HUDEP-2 (cell line): ENCODE results near the gene PFKFB4.

Experiments used
- DNase-seq, 76 experiments: peaks; one replicate each; lab custom pipeline; 2025; ENCODE audit not compliant: unreplicated experiment in 76 of 76; lab: John Stamatoyannopoulos, UW

The PFKFB4 gene

DNA sequence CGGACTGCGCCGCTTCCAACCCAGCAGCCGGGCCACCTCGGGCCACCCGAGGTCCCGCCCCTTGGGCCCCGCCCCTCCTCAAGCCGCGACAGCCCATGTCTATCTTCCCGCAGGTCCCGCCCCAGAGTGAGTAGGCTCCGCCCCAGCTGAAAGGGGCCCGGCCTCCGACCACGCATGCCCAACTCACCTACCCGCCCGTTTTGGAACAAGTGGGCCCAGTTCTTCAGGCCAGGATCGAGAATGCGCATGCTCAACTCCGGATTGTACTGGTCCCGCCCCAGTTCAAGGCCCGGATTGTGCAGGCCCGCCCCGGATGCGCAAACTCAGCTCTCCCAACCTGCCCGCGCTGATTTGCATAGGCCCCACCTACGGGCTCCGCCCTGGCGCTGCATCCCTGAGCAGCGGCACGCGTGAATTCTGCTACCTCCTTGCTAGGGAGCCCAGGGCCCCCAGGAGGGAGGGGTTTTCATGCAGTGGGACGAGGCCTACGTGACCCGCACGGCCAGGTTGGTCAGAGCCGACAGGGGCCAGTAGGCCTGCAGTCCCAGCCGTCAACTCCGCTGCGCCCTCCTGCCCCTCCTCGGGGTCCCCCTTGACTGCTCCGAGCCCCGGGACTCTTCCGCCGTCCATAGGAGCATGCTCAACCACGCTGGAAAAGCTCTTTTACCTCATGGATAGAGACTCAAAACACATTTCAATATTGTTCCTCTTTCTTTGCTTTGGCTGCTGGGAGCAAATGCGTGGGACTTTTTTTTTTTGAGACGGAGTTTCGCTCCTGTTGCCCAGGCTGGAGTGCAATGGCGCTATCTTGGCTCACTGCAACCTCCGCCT, at the start of gene PFKFB4:
Gene PFKFB4 (minus strand): TSS at position 8 of the 831 bp plus-strand sequence. CDS start 26 bp downstream, outside the sequence.
- peak in 75 of 76 experiments; percentile 91 to 100 (median 99) for DNase-seq

DNA sequence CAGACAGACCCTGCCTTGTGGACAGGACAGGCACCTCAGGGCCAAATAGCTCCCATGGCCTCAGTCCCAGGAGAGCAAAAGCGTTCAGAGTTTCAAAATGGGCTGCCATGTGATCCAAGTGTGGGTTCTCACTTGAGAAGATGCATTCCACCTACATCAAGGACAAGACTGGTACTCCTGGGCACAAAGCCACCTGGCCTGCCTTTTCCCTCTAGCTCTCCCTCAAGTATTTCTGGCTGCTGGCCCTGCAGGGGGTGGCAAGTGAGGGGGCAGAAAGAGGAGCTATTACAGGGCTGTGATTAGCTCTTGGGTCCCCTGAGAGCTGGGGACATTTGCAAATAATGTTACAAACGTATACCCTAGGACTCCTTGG, 45.0 kb upstream of the PFKFB4 start:
- DNase-seq = no peak

DNA sequence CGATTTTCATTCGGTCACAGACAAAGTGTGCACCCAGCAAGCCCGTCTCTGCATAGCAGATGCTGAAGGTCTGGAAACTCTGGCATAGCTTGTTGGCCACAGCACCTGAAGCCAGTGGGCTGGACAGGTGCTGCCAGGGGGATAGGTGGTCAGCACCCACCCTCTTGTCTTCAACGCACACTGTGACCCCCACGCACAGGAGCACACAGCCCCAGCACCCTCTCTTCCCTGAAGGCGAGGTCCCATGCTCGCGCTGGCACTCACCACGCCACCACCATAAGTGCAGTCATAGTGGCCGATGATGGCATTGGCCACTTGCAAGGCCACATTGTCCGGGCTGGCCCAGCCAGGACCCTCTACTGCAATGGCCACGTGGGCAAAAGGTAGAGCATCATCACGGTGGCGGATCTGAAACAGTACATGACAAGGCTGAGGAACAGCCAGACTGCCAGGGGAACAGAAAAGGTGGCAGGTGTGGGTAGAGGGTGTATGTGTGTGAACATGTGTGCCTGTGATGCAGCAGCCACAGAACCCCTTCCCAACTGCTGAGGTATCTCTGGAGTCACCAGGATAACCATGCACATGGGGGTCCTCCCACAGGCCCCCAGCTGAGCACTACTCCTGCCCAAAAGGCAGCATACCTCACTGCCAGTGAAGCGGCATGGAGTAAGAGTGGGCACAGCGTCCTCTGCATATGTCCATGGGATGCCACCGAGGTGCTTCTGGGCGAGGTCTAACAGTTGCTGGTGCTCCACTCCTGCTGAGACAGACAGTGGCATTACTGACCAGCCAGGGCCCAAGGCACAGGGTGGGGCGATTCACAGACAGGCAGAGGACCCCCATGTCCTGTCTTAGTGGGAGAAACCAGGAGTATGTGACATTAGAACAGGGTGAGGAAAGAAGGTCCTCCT, 44.4 kb upstream of the PFKFB4 start:
- DNase-seq = no peak

DNA sequence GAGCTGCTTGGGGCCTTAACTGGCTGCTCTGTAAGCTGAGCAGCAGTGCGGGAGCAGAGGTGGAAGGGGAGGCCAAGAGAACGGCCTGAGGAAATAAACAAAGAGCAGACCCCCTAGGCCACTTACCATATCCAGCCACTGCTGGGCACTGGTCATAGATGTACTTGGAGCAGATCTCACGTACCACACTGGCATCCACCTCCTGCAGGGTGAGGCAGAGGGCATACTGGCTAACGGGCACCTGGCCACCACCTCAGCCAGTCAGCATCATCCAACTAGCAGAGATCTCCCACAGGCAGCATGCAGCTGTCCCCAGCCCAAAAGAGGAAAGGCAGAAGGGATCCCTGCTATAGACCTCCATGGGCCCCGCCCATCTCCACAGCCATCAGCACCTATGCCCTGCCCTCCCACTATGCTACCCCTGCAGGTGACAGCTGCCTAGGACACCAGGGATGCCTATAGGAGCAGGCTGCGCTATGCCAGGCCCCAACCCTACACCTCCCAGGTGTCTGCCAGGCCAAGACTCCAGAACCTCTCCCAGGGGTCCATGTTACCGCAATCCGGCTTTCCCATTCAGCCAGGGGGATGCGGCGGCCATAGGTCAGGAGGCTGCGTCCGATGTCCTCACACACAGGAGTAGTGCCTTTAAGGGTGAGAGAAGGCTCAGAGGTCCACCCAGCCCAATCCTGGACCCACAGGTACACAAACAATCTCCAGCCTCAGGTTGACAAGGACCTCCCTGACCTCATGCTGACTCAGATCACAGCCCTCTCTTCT, 43.1 kb upstream of the PFKFB4 start:
- no peak for DNase-seq

DNA sequence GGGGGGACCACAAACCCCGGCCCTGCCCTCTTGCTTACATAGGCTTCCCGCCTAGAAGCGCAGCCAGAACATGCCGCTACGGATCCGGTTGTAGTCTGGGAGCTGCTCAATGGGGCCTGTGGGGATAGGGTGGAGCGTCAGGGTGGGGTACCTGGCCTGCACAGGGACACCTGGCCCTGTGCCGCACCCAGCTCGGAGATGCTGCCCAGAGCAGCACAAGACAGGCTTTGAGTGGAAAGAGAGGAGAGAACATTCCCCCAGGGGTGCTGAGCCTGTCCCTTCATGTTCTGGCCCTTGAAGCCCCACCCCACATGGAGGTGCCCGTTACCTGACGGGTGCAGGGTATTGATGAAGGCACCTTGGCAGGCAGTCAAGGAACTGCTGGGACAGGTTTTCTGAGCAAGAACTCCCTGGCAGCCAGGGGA, 42.5 kb upstream of the PFKFB4 start:
- no peak for DNase-seq

DNA sequence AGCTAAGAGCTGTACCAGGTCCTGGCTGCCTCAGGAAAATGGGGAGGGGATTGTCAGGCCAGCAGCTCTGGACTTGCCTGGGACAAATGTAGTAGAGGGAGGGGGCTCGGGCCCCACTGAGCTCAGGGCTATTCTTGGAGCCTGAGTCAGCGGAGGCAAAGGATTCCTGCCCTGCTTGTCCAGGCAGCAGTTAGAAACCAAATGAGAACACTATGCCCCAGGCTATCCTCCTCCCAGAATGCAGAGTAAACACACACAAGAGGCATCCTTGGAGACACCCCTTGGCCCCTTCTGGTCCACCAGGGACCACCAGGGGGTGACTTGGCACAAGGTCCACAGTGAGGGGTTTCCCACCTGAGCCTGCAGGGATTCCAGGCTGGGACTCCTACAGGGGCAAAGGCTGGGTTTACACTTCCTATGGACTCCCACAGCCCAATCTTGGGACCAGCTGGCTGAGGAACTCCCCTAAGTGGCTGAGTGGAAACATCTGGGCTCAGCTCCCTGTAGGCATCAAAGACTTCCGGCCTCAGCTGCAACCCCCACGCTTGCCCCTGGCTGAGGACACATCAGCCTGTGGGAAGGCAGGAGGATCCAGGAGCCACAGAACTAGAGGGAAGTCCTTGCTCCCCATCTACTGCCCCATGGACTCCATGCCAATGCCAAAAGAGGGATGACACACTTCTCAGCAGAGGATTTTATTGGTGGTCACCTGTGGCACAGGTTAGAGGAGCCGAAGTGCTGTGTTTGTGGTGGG, 41.9 kb upstream of the PFKFB4 start:
- DNase-seq = no peak

DNA sequence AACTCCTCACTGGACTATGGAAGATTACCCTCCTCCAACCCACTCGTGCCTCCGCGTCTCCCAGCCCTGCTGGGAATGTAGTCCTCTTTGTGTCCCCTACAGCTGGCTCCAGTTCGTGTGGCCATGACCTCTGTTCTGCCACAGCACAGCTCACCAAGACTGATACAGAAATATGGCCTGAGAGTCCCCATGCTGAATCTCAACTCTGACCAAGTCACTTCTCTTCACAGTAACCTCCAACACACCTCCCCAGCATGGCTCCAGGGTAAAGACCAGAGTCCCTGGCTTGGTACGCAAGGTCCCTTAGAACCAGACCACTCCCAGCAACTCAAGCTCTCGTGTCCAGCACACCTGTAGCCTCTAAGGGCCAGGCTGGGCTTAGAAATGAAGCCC, 40.8 kb upstream of the PFKFB4 start:
- no peak for DNase-seq

DNA sequence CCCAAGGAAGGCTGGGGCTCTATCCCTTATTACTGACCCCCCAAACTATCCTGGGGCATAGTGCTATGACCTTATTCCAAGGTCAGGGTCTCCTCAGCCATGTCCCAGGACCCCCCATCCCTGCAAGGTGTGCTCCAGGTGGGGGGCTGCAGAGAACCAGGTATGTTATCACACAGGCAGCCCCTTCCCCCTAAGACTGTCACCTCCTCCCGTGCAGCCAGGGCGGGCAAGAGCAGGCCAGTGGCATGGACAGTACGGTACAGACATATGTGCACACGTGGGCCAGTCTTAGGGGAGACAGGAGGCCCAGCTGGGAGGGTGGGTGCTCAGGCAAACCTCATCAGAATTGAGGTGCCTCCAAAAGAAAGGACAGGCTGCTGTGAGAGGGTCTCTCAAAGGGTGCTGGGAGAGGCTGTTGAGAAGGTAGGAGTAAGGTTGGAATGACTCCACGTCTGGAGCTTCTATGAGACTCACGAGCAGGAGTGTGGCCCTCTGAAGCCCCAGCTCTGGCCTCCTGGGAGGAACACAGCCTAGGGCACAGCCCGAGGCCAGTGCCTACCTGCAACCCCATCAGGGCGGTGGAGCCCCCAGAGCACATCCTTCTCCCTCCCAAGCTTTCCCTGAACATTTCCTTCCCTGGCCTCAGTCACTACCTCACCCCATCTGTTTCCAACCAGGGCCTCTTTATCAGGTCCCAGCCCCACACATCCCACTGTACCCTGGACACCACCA, 40.2 kb upstream of the PFKFB4 start:
- no peak for DNase-seq

DNA sequence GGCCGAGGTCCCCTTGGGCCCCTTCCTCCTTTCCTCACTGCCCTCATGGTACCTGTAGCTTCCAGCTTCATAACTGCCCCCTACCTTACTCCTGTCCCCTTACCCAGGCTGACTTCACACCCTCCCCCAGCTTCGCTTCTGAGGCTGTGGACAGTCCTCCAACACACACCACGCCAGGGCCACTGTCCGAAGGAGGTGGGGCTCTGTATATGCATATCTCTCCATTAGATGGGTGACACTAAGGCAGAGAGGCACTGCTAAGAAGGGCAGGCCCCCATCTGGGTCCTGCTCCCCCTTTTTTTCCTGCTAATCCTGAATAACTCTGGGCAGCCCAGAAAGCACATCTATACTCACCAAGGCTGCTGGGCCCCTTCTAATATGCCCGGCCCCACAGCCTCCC, 39.6 kb upstream of the PFKFB4 start:
- DNase-seq = no peak

DNA sequence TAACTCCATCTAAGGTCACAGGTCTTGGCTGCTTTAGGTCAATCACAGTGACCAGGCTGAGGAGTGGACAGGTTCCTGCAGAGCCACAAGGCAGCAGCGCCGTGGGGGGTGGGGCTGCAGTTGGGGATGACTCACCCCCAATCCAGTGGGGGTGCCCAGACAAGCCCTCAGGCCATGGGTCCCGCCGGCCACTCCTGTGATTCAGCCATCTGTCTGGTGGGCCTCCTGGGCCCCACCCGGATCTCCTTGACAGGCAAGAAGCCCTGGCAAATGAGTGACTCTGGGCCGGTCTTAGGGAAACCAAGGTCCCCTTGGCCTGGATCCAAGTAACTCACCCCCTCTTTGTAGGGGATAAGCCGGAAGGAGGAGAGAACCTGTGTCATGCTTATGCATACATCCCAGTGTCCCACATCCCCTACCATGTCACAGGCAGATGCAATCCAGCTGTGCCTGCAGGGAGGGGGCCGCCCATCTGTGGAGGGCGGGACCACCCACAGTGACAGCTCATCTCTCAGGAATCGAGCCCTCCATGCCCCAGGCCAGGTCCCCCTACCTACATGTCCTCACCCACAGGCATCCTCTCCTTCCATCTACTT, 39.0 kb upstream of the PFKFB4 start:
- DNase-seq = peak in 10 of 76 experiments; percentile 8 to 35 (median 18)

DNA sequence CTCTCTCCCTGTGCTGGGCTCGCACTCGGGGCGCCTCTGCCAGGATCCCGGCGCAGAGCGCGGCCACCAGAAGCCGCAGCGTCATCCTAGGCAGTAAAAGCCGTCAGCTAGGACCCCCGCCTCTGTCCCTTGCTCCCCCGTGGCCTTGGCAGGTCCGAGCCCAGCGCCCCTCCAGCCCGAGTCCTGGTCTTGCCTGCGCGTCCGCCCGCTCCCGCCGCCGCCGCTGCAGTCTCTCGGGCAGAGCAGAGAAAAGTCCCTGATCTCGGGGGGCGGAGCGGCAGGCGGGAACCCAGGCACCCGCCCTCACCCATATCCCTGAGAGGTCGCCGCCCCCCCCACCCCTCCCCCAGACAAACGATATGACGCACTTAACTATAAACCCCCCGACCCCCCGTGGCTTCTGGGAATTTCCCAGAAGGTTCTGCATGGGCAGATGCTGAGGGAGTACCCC, 38.5 kb upstream of the PFKFB4 start, which contains the start of gene COL7A1:
Gene COL7A1 (minus strand): TSS at position 255 of the 451 bp plus-strand sequence. CDS start 170 bp downstream, at position 85.
- no peak for DNase-seq

DNA sequence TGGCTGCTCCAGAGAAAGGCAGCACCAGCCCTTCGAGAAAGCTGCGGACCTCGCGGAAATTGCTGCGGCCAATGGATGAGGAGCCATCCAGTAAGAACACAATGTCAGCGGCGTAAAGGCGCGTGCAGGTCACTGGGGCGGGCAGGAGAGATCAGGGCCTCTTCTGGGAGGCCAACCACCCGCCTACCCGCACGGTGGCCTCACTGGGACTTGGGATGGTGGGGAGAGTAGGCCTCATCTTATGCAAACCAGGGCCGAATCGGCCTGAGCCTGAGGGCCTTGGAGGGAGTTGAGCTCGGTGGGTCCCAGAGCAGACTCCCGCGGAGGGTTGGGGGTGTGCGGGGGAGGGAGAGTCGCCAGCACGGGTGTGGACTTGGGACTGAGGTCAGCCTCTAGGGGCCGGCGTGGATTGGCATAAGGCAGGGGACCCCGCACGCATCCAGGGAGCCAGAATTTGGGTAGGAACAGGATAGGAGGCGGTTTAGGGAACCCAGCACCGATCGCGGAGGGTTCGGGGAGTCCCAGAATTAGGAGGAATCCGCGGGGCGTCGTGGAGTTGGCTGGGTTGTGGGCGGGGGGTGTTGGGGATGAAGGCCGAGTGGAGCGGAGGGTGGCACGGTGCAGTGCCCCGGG, 37.9 kb upstream of the PFKFB4 start:
- no peak for DNase-seq

DNA sequence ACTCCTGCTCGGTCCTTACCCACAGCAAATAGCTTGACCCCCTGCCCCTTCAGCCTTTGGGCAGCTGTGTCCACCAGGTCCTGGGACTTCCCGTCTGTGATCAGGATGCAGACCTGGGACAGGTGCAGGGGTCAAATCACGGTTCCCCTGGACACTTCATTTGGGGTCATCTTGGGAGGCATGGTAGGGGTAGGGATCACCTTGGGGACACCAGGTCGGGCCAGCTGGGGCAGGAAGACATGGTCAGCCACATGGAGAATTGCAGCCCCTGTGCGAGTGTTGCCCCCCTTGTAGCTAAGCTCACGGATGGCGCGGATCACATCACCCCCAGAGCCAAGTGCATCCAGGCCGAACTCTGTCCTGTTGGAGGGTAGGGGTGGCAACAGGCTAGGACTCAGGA, 36.7 kb upstream of the PFKFB4 start:
- DNase-seq = no peak

DNA sequence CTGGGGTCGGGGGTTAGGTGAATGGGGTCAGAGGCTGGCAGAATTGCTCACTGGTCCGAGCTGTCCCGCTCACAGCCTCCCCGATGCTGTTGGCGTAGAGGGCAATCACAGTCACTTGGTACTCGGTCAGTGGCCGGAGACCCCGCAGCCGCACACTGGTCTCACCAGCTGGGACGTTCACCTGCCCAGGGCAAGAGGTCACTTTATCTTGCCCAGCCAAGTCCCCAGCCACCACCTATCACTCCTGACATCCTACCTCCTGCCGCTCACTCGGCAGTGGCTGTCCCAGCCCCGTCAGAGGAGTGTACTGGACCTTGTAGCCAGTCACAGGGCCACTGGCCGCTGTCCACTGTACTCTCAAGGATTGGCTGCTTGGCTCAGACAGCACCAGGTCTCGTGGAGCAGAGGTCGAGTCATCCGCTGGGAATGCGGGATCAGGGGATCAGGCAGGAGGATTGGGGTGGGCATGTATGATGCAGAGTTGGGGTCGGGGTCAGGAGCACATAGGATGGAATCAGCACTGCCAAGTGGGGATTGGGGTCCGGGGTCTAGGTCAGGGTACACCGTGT, 36.0 kb upstream of the PFKFB4 start:
- DNase-seq = no peak

DNA sequence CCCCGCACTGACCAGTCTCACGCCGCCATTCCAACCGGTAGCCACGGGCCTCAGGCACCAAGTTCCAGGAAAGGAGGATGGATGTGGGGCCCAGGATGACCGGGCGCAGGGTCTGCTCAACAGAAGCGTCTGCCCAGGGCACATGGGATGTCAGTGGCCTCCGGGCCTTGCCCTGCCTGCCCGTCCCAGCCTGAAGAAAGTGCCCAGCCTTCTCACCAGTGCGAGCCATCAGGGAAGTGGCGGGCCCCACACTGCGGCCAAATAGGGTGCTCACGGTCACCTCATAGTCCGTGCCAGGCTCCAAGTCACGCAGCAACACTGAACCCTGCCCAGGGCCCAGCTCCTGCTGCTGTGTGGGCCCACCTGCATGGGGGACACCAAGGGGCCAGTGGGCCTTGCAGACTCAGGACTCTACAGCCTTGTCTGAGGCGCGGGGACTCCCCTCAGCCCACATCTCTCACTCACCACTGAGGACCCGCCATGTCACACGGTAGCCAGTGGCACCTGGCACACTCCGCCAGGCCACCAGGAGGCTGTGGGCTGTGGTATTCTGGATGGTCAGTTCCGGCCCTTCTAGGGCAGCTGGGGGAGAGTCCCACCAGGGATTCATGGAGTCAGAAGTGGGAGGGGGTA, 35.4 kb upstream of the PFKFB4 start:
- DNase-seq = no peak

DNA sequence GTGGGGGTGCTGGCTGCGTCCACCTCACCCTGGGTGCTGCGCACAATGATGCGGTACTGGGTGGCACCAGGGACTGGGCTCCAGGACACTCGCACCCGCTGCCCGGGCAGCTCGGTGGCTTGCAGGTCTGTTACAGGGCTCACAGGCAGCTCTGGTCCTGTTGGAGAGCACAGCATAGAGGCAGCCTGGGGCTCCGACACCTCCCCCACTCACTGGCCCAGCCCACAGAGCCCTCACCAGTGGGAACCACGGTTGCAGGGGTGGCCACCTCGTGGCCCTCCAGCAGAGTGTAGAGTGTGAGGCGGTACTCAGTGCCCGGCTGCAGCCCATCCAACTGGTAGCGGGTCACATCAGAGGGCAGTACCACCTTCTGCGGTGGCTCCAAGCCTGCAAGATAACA, 34.8 kb upstream of the PFKFB4 start:
- DNase-seq = no peak

DNA sequence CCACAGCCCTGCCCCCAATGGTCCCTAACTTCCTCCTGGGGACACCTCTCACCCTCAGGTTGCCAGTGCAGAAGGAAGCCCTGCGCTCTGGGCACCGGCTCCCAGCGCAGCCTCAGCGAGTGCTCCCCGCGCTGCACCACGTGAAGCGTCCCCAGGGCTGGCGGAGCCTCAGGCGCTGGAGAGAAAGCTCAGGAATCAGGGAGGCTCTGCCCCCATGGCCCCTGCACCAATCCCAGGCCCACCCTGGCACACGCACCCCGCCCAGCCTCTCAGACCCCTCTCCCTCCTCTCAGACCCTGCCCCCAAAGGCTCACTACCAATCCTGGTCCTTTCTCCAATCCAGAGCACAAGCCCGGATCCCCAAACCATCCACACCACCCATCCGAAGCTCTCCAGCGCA, 31.6 kb upstream of the PFKFB4 start:
- no peak for DNase-seq

DNA sequence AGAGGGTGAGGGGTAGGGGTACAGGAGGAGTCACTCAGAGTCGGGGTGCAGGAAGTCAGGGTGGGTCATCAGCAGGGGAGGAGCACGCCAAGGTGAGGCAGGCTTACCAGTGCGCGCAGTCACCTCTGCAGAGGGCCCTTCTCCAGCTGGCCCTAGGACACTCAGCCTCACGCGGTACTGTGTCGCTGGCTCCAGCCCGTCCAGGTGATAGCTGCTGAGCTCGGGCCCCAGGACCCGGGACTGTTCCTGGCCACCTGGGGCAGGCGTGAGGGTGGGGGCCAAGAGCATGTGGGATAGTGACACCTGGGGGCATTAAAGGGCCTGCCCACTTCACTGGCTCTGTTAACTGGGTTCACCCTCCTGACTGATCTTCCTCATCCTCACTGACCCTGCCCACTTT, 31.1 kb upstream of the PFKFB4 start:
- DNase-seq = no peak
